Ishikawa (cell line): ENCODE measurements around the gene PLCB4.

Experiments
- CEBPB ChIP-seq: IDR thresholded peaks from 2 replicates; pipeline ENCODE4 v1.6.1; 2012
- CREB1 ChIP-seq: IDR thresholded peaks from 2 replicates; pipeline ENCODE4 v1.6.1; 2012; ENCODE audit warnings: low read depth
- EGR1 ChIP-seq: IDR thresholded peaks from 2 replicates; pipeline ENCODE4 v1.6.1; 2012
- EP300 ChIP-seq: IDR thresholded peaks from 2 replicates; pipeline ENCODE4 v1.6.1; 2012; ENCODE audit warnings: borderline replicate concordance
- FOXM1 ChIP-seq: IDR thresholded peaks from 2 replicates; pipeline ENCODE4 v1.6.1; 2012; ENCODE audit warnings: low read depth, borderline replicate concordance
- NFIC ChIP-seq: IDR thresholded peaks from 2 replicates; pipeline ENCODE4 v1.6.1; 2012
- RAD21 ChIP-seq: IDR thresholded peaks from 2 replicates; pipeline ENCODE4 v1.6.1; 2012; ENCODE audit warnings: low read depth
- TAF1 ChIP-seq: IDR thresholded peaks from 2 replicates; pipeline ENCODE4 v1.6.1; 2012; ENCODE audit warnings: low read depth, mild to moderate bottlenecking
- TCF12 ChIP-seq: IDR thresholded peaks from 2 replicates; pipeline ENCODE4 v1.6.1; 2012; ENCODE audit warnings: low read depth
- TEAD4 ChIP-seq: IDR thresholded peaks from 2 replicates; pipeline ENCODE4 v1.6.1; 2012
- YY1 ChIP-seq: IDR thresholded peaks from 2 replicates; pipeline ENCODE4 v1.6.1; 2012; ENCODE audit warnings: low read depth
- ZBTB7A ChIP-seq: IDR thresholded peaks from 2 replicates; pipeline ENCODE4 v1.6.1; 2012; ENCODE audit warnings: low read depth
- TF ChIP-seq, protein P1 (sequence below): IDR thresholded peaks from 2 replicates; pipeline ENCODE4 v1.6.1; 2012
- TF ChIP-seq, protein P2 (sequence below): IDR thresholded peaks from 2 replicates; pipeline ENCODE4 v1.6.1; 2012
- TF ChIP-seq, protein P3 (sequence below): IDR thresholded peaks from 2 replicates; pipeline ENCODE4 v1.6.1; 2012; ENCODE audit warnings: low read depth, mild to moderate bottlenecking

Gene PLCB4

DNA sequence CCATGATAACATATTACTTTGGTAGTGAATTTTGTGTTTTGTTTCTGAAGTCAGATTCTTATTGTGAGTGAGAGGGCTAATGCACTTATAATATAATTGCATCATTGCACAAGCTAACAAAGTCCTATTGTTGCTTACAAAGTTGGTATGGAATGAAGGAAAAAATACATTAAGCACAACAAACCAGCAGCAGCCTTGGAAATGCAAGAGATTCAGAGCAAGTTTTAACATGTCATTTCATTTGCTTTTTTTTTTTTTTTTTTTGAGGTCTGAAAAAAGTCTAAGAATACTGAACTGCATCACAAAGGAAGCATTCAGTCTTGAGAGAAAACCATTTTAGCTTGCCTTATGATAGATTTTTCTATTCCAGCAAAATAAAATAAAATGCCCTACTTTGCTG, 57.6 kb downstream of the PLCB4 start:
- TF ChIP-seq CEBPB (peak; percentile 9; the same call in 1 of the 2 replicates), RAD21 (no peak)

DNA sequence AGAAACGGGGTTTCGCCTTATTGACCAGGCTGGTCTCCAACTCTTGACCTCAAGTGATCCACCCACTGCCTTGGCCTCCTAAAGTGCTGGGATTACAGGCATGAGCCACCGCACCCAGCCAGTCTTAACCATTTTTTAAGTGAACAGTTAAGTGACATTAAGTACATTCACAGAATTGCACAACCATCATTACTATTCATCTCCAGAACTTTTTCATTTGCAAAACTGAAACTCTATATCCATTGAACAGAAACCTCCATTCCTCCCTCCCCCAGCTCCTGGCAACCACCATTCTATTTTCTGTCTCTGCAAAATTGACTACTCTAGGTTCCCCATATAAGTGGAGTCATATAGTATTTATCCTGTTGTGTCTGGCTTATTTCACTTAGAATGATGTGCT, 59.7 kb downstream of the PLCB4 start:
- TF ChIP-seq YY1 (no peak), TAF1 (no peak), EGR1 (no peak), ZBTB7A (no peak), EP300 (no peak), NFIC (no peak), TCF12 (no peak), TEAD4 (no peak), FOXM1 (no peak), CEBPB (no peak), CREB1 (no peak), RAD21 (no peak)
- TF ChIP-seq, protein P1, sequence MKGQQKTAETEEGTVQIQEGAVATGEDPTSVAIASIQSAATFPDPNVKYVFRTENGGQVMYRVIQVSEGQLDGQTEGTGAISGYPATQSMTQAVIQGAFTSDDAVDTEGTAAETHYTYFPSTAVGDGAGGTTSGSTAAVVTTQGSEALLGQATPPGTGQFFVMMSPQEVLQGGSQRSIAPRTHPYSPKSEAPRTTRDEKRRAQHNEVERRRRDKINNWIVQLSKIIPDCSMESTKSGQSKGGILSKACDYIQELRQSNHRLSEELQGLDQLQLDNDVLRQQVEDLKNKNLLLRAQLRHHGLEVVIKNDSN: no peak
- TF ChIP-seq, protein P2, sequence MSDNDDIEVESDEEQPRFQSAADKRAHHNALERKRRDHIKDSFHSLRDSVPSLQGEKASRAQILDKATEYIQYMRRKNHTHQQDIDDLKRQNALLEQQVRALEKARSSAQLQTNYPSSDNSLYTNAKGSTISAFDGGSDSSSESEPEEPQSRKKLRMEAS: no peak

DNA sequence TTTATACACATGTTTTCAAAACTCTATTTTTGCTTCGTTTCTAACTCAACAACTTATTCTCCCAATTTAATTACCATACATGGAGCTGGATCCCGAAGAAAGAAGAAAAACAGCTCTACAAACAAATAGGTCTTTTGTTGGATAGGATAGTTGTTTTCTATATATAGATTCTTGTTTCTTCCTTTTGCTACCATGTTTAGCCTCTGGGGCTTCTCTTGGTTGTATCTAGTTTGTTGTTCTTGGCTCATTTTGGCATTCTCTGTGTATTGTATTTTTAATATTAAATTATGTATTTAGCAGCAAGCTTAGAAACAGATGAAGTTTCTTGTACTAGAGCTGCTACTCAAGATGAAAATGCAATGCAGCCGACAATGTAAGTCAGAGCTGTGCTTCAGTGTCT, 60.9 kb downstream of the PLCB4 start:
- TF ChIP-seq TEAD4: no peak
- TF ChIP-seq, protein P2: no peak
- no peak for TF ChIP-seq TCF12
- TF ChIP-seq RAD21: no peak
- no peak for TF ChIP-seq ZBTB7A
- no peak for TF ChIP-seq EP300
- TF ChIP-seq CREB1: no peak
- no peak for TF ChIP-seq TAF1
- TF ChIP-seq, protein P3, sequence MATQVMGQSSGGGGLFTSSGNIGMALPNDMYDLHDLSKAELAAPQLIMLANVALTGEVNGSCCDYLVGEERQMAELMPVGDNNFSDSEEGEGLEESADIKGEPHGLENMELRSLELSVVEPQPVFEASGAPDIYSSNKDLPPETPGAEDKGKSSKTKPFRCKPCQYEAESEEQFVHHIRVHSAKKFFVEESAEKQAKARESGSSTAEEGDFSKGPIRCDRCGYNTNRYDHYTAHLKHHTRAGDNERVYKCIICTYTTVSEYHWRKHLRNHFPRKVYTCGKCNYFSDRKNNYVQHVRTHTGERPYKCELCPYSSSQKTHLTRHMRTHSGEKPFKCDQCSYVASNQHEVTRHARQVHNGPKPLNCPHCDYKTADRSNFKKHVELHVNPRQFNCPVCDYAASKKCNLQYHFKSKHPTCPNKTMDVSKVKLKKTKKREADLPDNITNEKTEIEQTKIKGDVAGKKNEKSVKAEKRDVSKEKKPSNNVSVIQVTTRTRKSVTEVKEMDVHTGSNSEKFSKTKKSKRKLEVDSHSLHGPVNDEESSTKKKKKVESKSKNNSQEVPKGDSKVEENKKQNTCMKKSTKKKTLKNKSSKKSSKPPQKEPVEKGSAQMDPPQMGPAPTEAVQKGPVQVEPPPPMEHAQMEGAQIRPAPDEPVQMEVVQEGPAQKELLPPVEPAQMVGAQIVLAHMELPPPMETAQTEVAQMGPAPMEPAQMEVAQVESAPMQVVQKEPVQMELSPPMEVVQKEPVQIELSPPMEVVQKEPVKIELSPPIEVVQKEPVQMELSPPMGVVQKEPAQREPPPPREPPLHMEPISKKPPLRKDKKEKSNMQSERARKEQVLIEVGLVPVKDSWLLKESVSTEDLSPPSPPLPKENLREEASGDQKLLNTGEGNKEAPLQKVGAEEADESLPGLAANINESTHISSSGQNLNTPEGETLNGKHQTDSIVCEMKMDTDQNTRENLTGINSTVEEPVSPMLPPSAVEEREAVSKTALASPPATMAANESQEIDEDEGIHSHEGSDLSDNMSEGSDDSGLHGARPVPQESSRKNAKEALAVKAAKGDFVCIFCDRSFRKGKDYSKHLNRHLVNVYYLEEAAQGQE: no peak
- no peak for TF ChIP-seq FOXM1
- TF ChIP-seq CEBPB: no peak
- no peak for TF ChIP-seq EGR1
- TF ChIP-seq NFIC: no peak
- TF ChIP-seq YY1: no peak
- TF ChIP-seq, protein P1: no peak

DNA sequence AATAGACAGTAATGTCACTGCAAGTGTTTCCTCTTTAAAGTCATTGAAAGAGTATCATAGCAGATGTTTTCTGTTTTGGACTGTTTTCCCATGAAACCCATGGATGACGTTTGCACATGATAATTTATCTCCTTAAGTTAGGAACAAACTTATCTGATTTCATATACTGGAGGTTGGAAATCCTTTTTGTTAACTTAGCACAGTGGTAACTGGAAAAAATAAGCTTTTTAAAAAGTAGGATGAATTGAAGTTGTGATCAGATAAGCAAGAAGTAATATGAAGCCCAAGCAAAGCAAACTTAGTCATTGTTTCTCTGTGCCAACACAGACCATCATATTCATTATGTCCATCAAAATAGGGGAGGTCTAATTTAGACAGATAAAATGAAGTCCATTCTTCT, 61.6 kb downstream of the PLCB4 start:
- TF ChIP-seq ZBTB7A (no peak), EP300 (no peak), YY1 (no peak), TEAD4 (no peak), NFIC (no peak), CEBPB (no peak), CREB1 (no peak), EGR1 (no peak), FOXM1 (no peak), TAF1 (no peak), TCF12 (no peak), RAD21 (no peak)
- TF ChIP-seq, protein P1: no peak
- TF ChIP-seq, protein P2: no peak
- TF ChIP-seq, protein P3: no peak

DNA sequence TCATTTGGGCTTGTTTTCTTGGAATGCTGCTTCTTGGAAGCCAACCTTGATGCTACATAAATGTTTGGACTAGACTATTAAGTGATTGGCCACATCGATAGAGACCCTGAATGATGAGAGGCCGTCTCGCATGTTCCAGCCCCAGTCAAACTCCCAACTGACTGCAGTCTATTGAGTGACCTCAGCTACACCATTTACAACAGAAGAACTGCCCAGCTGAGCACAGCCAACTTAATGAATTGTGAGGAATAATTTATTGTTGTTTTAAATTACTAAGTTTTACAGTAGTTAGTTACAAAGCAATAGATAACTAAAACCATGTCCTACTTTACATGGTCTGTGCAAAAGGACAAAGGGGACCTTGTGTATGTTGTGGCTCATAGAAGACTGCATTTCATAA, 63.0 kb downstream of the PLCB4 start:
- TF ChIP-seq EP300: no peak
- TF ChIP-seq, protein P2: no peak
- TF ChIP-seq TAF1: no peak
- no peak for TF ChIP-seq TCF12
- TF ChIP-seq, protein P1: no peak
- no peak for TF ChIP-seq EGR1
- no peak for TF ChIP-seq FOXM1
- TF ChIP-seq NFIC: no peak
- no peak for TF ChIP-seq YY1
- TF ChIP-seq, protein P3: no peak
- TF ChIP-seq TEAD4: no peak
- TF ChIP-seq RAD21: no peak
- TF ChIP-seq CEBPB: no peak
- no peak for TF ChIP-seq ZBTB7A
- no peak for TF ChIP-seq CREB1
